K562 treated with DMSO at 1 percent for 12 hours (cell line): ENCODE results near the gene ZNF362. TPM values are rescaled to one million over a fixed set of nuclear protein-coding genes. Genes with fewer than 3 reads are reported as not detected.

ENCODE experiments used
- total RNA-seq: library from RNA; unstranded; fragments of 300-600 nt; gene quantifications from 2 replicates; pipeline ENCODE4 v1.2.3, GENCODE V29; 2022; ENCODE audit not compliant: insufficient read depth

Gene ZNF362
- total RNA-seq, result 0.90 and 1.5 TPM in 2 replicates

GRCh38 chr1:33256471-33257206 lies at the start of gene ZNF362:
Gene ZNF362 (plus strand): TSS chr1:33256492. CDS start chr1:33270575, 14,083 bp downstream.

GRCh38 chr1:33320619-33321165 lies 64.4 kb downstream of the ZNF362 start, which contains the start of gene A3GALT2:
Gene A3GALT2 (minus strand): TSS chr1:33321098. CDS start chr1:33321098, 0 bp downstream.

Other genes starting within 250 kb of the ZNF362 start
- gene AK2, start 219.6 kb upstream of the ZNF362 start, total RNA-seq, result 127 and 171 TPM in 2 replicates
- 1.8 and 4.9 TPM in 2 replicates for gene AZIN2, start 175.3 kb upstream of the ZNF362 start, total RNA-seq
- gene TRIM62, start 74.4 kb upstream of the ZNF362 start, total RNA-seq, result 3.2 and 6.2 TPM in 2 replicates
- not detected in 2 replicates for gene A3GALT2, start 64.6 kb downstream of the ZNF362 start, total RNA-seq
- 59.9 and 69.8 TPM in 2 replicates for gene PHC2, start 174.6 kb downstream of the ZNF362 start, total RNA-seq
- 0.88 and 2.0 TPM in 2 replicates for gene ZSCAN20, start 216.2 kb downstream of the ZNF362 start, total RNA-seq